OCI-LY7 (cell line): ENCODE data around the gene BIK.

Experiments used
- EZH2phosphoT487 ChIP-seq: fragments of 200-600 bp; sonication (generic); IDR thresholded peaks from 2 replicates; pipeline ENCODE4 v1.6.1; 2018; ENCODE audit warnings: low read depth, borderline replicate concordance, mild to moderate bottlenecking, mixed run types, antibody characterized with exemption, low read length, moderate library complexity, mixed read lengths
- TF ChIP-seq, protein P1 (sequence below): fragments of 200-600 bp; sonication (generic); conservative IDR thresholded peaks from 2 replicates; pipeline ENCODE4 v1.5.1; 2014; ENCODE audit warnings: mild to moderate bottlenecking, antibody characterized with exemption, low read length, moderate library complexity, mixed read lengths

DNA sequence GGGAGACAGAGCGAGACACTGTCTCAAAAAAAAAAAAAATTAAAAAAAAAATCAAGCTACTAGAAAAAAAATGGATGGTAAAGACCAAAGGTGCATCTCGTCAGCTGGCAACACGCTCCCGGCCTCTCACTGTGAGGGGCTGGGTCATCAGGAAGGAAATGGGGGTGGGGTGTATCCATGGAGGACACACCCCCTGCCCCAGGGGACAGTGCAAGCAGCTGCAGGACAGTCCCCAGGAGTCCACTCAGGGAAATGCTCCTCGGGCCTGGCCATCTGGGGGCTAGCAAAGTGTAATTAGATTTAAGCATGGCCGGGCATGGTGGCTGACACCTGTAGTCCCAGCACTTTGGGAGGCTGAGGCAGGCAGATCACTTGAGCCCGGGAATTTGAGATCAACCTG, 44.4 kb upstream of the BIK start:
- TF ChIP-seq, protein P1, sequence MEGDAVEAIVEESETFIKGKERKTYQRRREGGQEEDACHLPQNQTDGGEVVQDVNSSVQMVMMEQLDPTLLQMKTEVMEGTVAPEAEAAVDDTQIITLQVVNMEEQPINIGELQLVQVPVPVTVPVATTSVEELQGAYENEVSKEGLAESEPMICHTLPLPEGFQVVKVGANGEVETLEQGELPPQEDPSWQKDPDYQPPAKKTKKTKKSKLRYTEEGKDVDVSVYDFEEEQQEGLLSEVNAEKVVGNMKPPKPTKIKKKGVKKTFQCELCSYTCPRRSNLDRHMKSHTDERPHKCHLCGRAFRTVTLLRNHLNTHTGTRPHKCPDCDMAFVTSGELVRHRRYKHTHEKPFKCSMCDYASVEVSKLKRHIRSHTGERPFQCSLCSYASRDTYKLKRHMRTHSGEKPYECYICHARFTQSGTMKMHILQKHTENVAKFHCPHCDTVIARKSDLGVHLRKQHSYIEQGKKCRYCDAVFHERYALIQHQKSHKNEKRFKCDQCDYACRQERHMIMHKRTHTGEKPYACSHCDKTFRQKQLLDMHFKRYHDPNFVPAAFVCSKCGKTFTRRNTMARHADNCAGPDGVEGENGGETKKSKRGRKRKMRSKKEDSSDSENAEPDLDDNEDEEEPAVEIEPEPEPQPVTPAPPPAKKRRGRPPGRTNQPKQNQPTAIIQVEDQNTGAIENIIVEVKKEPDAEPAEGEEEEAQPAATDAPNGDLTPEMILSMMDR: no peak
- TF ChIP-seq EZH2phosphoT487: no peak
